Frontal cortex (tissue), 4 donors: ENCODE data around the gene GPS1. TPM values are rescaled to one million over a fixed set of nuclear protein-coding genes. Genes with fewer than 3 reads are reported as not detected.
A peak's percentile ranks its signal among the peaks of the same experiment; 100 is the strongest.

Experiments
- DNase-seq, 2 donors: peaks; one replicate each; pipeline ENCODE4 v3.0.0; 2012; ENCODE audit warnings: low spot score in 2 of 2
- FAIRE-seq: peaks from 2 replicates; lab custom pipeline; 2012; peaks lifted over from hg19 to GRCh38; lab: Jason Lieb, UNC
- total RNA-seq: library from RNA; depleted of rRNA; stranded (reverse); fragments of >200 nt; gene quantifications from one replicate; pipeline ENCODE4 v1.2.3, GENCODE V29; 2014
- donor health status: control.
- donor health status: control.
- donor health status: control.

Gene GPS1
- total RNA-seq, 1 donor from 2014 or later: 73.8 TPM

DNA sequence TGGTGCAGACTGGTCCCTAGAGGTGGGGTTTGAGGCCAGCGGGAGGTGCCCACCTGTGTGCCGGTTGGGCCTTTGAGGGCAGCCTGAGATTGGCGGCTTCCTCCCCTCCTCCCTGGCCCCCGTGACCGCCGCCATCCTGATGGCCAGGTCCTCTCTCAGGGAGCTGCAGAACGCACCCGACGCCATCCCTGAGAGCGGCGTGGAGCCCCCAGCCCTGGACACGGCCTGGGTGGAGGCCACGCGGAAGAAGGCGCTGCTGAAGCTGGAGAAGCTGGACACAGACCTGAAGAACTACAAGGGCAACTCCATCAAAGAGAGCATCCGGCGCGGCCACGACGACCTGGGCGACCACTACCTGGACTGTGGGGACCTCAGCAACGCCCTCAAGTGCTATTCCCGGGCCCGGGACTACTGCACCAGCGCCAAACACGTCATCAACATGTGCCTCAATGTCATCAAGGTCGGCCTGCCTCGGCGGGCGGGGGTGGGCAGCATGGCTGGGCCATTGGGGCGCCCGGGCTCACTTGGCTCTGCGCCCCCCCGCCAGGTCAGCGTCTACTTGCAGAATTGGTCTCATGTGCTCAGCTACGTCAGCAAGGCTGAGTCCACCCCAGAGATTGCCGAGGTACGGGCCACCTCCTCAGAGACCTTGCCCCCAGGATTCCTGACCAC, 2.8 kb downstream of the GPS1 start:
- FAIRE-seq: no peak
- DNase-seq: no peak

DNA sequence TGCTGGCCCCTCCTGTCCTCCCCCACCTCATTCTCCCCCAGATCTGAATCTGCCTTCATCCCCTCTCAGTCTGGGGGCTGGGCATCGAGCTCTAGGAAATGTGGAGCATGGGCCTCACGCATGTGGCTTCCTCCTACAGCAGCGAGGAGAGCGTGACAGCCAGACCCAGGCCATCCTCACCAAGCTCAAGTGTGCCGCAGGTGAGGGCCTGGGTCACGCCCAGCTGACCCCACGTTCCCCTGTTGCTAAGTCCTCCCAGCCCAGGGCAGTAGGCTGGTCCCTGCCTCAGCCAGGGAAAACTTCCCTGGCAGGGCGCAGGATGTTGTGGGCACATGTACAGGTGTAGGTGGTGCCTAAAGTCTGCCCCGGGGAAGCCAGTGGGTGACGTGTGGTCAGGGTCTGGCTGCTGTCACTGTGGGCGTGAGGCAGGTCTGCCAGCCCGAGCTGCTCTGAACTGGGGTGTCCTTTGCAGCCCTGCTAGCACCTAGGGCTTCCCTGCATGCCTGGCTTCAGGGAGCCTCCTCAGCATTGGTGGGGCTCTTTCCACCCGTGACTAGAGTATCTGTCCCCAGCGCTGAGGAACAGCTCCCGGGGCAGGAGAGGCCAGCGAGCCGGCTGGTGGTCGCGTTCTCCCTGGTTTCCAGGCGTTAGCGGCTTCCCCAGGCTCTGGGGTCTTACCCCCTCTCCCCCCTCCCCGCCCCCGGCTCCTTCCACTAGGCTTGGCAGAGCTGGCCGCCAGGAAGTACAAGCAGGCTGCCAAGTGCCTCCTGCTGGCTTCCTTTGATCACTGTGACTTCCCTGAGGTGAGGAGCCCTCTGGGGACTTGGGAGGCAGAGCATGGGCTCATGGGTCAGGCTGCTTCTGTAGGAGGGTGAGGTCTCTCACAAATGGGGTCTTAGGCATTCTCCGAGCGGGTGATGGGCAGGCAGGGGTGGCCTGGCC, 3.6 kb downstream of the GPS1 start:
- FAIRE-seq (no peak), DNase-seq (no peak)

DNA sequence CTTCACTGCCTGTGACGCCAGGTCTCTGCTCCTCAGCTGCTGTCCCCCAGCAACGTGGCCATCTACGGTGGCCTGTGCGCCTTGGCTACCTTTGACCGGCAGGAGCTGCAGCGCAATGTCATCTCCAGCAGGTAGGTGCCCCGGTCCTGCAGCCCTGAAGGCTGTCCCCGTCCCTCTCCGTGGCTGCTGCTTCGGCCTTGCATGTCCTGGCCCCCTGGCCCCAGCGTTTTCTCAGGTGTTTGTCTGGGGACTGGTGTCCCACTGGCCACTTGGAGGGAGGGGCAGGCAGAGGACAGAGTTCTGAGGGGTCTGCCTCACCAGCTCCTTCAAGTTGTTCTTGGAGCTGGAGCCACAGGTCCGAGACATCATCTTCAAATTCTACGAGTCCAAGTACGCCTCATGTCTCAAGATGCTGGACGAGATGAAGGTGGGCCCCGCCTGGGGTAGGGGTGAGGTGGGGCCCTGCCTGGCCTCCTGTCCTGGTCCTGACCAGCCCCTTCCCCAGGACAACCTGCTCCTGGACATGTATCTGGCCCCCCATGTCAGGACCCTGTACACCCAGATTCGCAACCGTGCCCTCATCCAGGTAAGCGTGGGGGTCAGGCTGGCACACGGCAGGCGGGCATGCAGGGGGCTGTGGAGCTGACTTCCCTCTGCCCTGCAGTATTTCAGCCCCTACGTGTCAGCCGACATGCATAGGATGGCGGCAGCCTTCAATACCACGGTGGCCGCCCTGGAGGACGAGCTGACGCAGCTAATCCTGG, 4.4 kb downstream of the GPS1 start:
- FAIRE-seq (no peak), DNase-seq (no peak)

- DNase-seq: no peak
- no peak for FAIRE-seq
These were observed 5.3 kb downstream of the GPS1 start for GRCh38 chr17:82056729-82057621.

- DNase-seq: no peak
- FAIRE-seq: no peak
These were observed 6.6 kb downstream of the GPS1 start for GRCh38 chr17:82058230-82058854.

DNA sequence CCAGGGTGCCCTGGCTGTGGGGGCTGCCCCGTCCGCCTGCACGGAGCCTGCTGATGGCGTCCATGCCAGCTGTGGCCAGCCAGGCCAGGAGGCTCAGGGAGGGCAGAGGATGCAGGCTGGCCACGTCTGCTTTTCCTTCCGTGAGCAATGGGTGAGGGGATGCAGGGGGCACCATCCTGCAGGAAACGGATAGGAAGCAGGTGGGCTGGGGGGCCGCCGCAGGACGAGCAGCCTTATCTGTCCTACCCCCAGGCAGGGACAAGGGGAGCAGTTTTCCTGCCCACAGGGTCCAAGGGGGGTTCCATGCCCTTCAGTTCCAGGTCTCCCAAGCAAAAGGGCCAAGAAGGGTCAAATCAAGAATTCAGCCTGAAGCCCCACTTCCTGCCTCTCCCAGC, 7.2 kb downstream of the GPS1 start:
- no peak for FAIRE-seq

DNA sequence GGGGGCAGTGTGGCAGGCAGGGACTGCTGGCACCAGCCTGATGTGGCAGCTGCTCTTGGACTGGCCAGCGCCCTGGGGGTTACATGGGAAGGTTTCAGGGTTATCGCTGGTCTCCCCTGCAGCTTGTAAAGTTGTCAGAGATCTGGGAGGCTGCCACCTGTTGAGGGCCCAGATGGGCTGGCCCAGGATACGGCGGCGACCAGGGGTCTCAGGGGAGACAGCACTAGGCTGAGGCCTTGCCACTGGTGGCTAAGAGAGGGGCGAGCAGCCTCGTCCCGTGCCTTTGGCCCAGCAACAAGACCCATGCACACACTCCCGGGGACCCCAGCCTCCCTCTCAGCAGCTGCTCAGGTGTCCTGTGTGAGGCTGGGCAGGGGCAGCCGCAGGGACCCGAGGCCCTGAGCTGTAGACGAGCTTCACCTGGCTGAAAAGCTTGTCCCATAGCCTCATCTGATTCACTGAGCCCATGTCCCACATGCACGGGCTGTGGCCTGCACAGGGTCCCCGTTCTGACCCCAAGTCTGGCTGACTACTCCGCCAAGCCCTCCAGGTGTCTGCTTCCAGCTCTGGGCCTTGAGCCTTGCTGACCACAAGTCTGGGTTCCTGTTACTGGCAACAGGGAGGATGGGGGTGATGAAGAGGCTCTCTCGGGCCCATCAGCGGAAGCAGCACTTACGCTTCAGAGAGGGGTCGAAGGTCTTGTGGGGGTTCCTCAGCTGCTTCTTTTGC, 7.7 kb downstream of the GPS1 start:
- no peak for DNase-seq
- FAIRE-seq: no peak

More for the DNA sequence above, 7.2 kb downstream of the GPS1 start:
- DNase-seq: no peak

GRCh38 chr17:82060001-82060380, 8.3 kb downstream of the GPS1 start:
- no peak for FAIRE-seq
- no peak for DNase-seq

DNA sequence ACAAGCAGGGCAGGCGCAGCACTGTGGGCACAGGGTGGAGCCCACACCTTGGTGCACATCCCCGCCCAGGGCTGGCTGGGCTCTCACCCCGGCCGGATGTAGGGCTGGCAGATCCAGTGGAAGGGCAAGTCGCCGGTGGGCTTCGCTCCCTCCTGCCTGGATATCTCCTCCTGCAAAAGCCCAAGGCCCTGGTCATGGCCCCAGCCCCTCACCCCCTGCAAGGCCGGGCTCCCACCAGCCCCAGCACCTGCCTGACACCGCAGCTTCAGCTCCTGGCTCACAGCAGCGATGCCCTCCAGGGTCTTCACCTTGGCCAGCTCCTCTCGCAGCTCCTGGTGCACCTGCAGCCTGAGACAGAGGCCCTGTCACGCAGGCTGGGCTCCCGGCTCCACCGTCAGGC, 8.9 kb downstream of the GPS1 start:
- FAIRE-seq: no peak
- DNase-seq: no peak

- DNase-seq: no peak
- no peak for FAIRE-seq
These were observed 9.6 kb downstream of the GPS1 start for GRCh38 chr17:82061047-82061925.

DNA sequence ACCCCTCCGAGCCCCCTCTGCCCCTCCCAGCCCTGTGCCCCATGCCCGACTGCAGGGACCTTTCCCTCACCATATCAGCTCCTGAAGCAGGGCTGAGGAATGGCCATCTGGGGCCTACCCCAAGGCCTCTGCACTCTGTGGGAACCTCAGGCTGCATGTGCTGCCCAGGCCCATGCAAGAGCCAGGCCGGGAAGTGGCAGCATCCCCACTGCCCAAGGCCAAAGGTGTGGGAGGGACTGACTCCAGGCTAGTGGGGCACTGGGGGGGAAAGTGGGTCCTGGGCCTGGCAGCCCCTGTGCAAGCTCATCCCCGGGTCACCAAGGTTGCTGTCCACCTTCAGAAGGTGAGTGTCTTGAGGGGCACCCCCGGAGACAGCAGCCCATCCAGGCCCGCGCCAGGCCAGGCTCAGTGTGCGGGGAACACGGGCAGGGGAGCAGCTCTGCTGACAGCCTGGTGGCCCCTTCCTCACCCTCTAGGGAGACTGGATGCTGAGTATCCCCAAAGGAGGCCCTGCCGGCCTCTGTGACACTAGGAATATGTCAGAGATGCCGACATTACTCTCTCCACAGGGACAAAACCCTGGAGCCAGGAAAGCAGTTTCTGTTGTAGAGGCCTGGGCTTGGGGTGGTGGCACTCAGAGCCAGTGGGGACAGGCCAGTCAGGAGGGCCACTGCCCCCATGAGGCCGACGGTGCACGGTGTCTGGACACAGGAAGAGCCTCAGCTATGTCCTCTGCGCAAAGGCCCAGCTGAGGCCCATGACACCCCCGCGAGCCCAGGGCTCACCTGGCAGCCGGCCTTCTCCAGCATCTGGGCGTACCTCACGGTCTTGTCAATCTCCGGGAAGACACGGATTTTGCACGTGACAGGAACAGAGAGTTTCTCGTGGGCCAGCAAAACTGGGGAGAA, 10.6 kb downstream of the GPS1 start:
- FAIRE-seq (no peak), DNase-seq (no peak)

GRCh38 chr17:82062984-82063368, 11.3 kb downstream of the GPS1 start:
- no peak for FAIRE-seq
- no peak for DNase-seq

- FAIRE-seq (no peak), DNase-seq (no peak)
These were observed 12.0 kb downstream of the GPS1 start for GRCh38 chr17:82063424-82064415.

DNA sequence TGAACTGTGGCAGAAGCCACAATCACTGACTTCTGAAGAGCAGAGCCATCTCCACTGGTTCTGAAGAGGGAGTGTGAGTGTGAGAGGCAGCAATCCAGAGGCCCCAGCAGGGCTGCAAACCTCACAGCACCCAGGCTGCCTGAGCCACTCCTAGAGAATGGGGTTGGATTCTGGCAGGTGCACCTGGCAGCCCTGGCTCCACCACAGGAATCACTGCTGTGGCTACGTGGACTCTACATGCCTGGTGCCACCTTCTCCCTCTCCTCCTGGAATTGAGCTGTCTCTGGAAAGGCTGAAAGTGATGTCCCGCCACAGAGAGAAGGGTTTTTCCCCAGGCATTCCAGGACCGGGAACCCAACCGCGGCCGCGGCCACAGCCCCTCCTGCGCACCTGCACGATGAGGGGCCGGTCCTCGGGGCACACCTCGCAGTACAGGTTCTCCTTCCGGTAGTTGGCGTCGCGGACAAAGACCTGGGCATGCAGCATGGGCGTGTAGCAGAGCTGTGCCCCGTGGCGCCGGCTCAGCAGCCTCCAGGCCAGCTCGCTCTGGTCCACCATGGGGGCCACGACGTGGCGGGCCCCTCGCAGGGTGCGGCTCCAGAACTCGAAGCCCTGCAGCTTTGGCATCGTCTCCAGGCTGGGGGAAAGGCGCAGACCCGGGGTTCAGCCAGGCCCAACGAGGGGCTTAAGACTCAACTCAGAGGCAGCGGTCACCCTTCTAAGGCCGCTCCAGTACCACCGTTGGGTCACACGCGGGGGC, 12.9 kb downstream of the GPS1 start:
- no peak for FAIRE-seq
- no peak for DNase-seq

DNA sequence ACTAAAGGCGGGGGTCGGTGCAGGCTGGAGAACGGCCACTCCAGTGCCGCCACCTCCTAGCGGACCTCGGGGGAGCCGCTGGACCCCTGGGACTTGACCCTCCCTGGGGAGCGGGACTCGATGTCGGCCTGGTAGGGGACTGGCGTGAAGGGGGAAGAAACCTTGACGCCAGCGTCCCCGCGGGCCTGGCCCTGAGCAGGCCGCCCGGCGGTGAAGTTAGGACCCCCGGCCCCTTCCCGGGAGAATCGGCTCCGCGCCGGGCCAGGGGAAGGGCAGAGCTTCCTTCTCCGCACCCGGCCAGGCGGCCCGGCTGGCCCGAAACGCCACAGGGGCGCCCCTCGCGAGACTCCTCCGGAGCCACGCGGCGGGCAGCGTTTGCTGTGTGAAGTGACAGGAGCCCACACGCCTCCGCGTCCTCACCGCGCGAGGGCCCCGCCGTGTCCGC, 13.5 kb downstream of the GPS1 start:
- peak in 1 of 2 donors; percentile 53 for DNase-seq
- no peak for FAIRE-seq
